Osteoblast (primary cell): ENCODE measurements around the gene RAB44. TPM values are rescaled to one million over a fixed set of nuclear protein-coding genes. Genes with fewer than 3 reads are reported as not detected.

Experiments used
- DNase-seq: peaks from one replicate; pipeline ENCODE4 v3.0.0; 2011; ENCODE audit warnings: low spot score, mixed read lengths; ENCODE audit not compliant: insufficient read length; ENCODE audit errors: missing footprints
- H2AFZ ChIP-seq: 2 replicates; pipeline ENCODE4 v1.6.0; 2011; ENCODE audit warnings: mild to moderate bottlenecking, low read length
- H3K27ac ChIP-seq: 2 replicates; pipeline ENCODE4 v1.5.1; 2011; ENCODE audit warnings: mild to moderate bottlenecking, low read depth, low read length, moderate library complexity
- H3K27me3 ChIP-seq: 2 replicates; pipeline ENCODE4 v1.6.0; 2012; ENCODE audit warnings: mild to moderate bottlenecking, control low read depth, inconsistent platforms, low read length, moderate library complexity; ENCODE audit not compliant: insufficient read depth
- H3K36me3 ChIP-seq: 2 replicates; pipeline ENCODE4 v1.5.1; 2011; ENCODE audit warnings: mild to moderate bottlenecking, low read length, control low read depth, moderate library complexity; ENCODE audit not compliant: insufficient read depth
- H3K4me1 ChIP-seq: 2 replicates; pipeline ENCODE4 v1.5.1; 2011; ENCODE audit warnings: mild to moderate bottlenecking, low read length, control low read depth, moderate library complexity; ENCODE audit not compliant: insufficient read depth
- H3K4me2 ChIP-seq: 2 replicates; pipeline ENCODE4 v1.6.0; 2011; ENCODE audit warnings: mild to moderate bottlenecking, low read length; ENCODE audit not compliant: insufficient read depth
- H3K4me3 ChIP-seq: fragments of 200-600 bp; sonication (generic); 3 replicates; pipeline ENCODE4 v1.5.1; 2012; ENCODE audit warnings: mild to moderate bottlenecking, low read length, inconsistent platforms; ENCODE audit not compliant: insufficient read depth
- H3K79me2 ChIP-seq: 2 replicates; pipeline ENCODE4 v1.6.0; 2012; ENCODE audit warnings: mild to moderate bottlenecking, low read length, control low read depth, inconsistent platforms; ENCODE audit not compliant: insufficient read depth
- H3K9me3 ChIP-seq: 2 replicates; pipeline ENCODE4 v1.5.1; 2011; ENCODE audit warnings: low read depth, low read length, control low read depth
- H4K20me1 ChIP-seq: 2 replicates; pipeline ENCODE4 v1.6.0; 2012; ENCODE audit warnings: mild to moderate bottlenecking, low read length, control low read depth; ENCODE audit not compliant: insufficient read depth
- CTCF ChIP-seq: IDR thresholded peaks from 2 replicates; pipeline ENCODE4 v1.5.1; 2011; ENCODE audit warnings: mild to moderate bottlenecking, low read depth, low read length, moderate library complexity; ENCODE audit errors: extremely low read depth
- total RNA-seq: library from RNA; depleted of rRNA; stranded (reverse); fragments of >200 nt; gene quantifications from 2 replicates; pipeline ENCODE4 v1.2.3, GENCODE V29; 2012

Gene RAB44
- under 0.01 and 0.36 TPM in 2 replicates for total RNA-seq

GRCh38 chr6:36697481-36697903 is at the start of gene RAB44:
TSS of gene RAB44 (plus strand) at chr6:36697826. CDS start at chr6:36704236, 6,410 bp downstream.
- no peaks in the 10 kb centered on the region for H3K79me2 ChIP-seq
- TF ChIP-seq CTCF: no peak
- H3K4me3 ChIP-seq: no peak within 1 kb of the TSS
- H3K4me2 ChIP-seq: no peak within 1 kb of the TSS
- H3K27ac ChIP-seq: no peak within 1 kb of the TSS
- no peaks in the 10 kb centered on the region for H3K27me3 ChIP-seq
- H2AFZ ChIP-seq: no peak within 1 kb of the TSS
- DNase-seq: no peak
- no peaks in the 10 kb centered on the region for H3K36me3 ChIP-seq
- no peaks in the 10 kb centered on the region for H3K9me3 ChIP-seq
- no peaks in the 10 kb centered on the region for H4K20me1 ChIP-seq
- peaks cover 6% of the 10 kb centered on the region for H3K4me1 ChIP-seq

- Histone ChIP-seq H3K27ac (no peak overlapping the region), H4K20me1 (no peaks in the 10 kb centered on the region), H3K27me3 (no peaks in the 10 kb centered on the region), H3K4me3 (no peak overlapping the region), H3K4me1 (peaks cover 18% of the 10 kb centered on the region), H3K79me2 (no peaks in the 10 kb centered on the region), H2AFZ (no peak overlapping the region), H3K4me2 (no peak overlapping the region), H3K36me3 (no peaks in the 10 kb centered on the region), H3K9me3 (no peaks in the 10 kb centered on the region)
- no peak for TF ChIP-seq CTCF
- no peak for DNase-seq
These were observed 48.5 kb upstream of the RAB44 start for GRCh38 chr6:36649086-36649485.

GRCh38 chr6:36649701-36650484 is 47.7 kb upstream of the RAB44 start:
- H3K27me3 ChIP-seq: no peaks in the 10 kb centered on the region
- H2AFZ ChIP-seq: peak overlapping the region; percentile 17
- H3K79me2 ChIP-seq: no peaks in the 10 kb centered on the region
- no peaks in the 10 kb centered on the region for H4K20me1 ChIP-seq
- no peaks in the 10 kb centered on the region for H3K9me3 ChIP-seq
- H3K36me3 ChIP-seq: no peaks in the 10 kb centered on the region
- H3K4me1 ChIP-seq: peaks cover 10% of the 10 kb centered on the region
- H3K27ac ChIP-seq: no peak overlapping the region
- H3K4me3 ChIP-seq: no peak overlapping the region
- peak overlapping the region; percentile 25 for H3K4me2 ChIP-seq
- no peak for DNase-seq
- TF ChIP-seq CTCF: no peak

- H3K36me3 ChIP-seq: no peaks in the 10 kb centered on the region
- peaks cover 5% of the 10 kb centered on the region for H3K27me3 ChIP-seq
- H3K79me2 ChIP-seq: no peaks in the 10 kb centered on the region
- no peak overlapping the region for H3K4me2 ChIP-seq
- H2AFZ ChIP-seq: no peak overlapping the region
- H3K4me3 ChIP-seq: no peak overlapping the region
- no peak for TF ChIP-seq CTCF
- peaks cover 4% of the 10 kb centered on the region for H3K4me1 ChIP-seq
- no peak overlapping the region for H3K27ac ChIP-seq
- H4K20me1 ChIP-seq: no peaks in the 10 kb centered on the region
- no peak for DNase-seq
- H3K9me3 ChIP-seq: no peaks in the 10 kb centered on the region
These were observed 46.7 kb upstream of the RAB44 start for GRCh38 chr6:36650848-36651478.
